GM18907 (cell line): Measurements from ENCODE around the gene ZNF223.

ENCODE experiments used
- ATAC-seq: cut with Tn5 transposase; IDR thresholded peaks from one replicate; pipeline ENCODE4 v1.9.1; 2021; ENCODE audit warnings: mild to moderate bottlenecking, moderate library complexity; ENCODE audit not compliant: unreplicated experiment

The ZNF223 gene

GRCh38 chr19:44051650-44052402, at the start of gene ZNF223:
Gene ZNF223, plus strand, starts transcription at chr19:44052036. Its CDS starts 3,141 bp downstream, at chr19:44055177.
- peak; percentile 72 for ATAC-seq

- ATAC-seq = no peak
Measured at GRCh38 chr19:44002212-44002565, 49.6 kb upstream of the ZNF223 start.

- peak; percentile 90 for ATAC-seq
Measured at GRCh38 chr19:44002566-44003460, 49.0 kb upstream of the ZNF223 start, which contains the start of gene ZNF230. Gene ZNF230, plus strand, starts transcription at chr19:44002957. Its CDS starts 4,122 bp downstream, at chr19:44007079.

GRCh38 chr19:44003461-44004009, 48.3 kb upstream of the ZNF223 start:
- ATAC-seq = no peak

- ATAC-seq = no peak
Measured at GRCh38 chr19:44005973-44006372, 45.9 kb upstream of the ZNF223 start.

- ATAC-seq = no peak
Measured at GRCh38 chr19:44007473-44007872, 44.4 kb upstream of the ZNF223 start.

GRCh38 chr19:44010468-44010867, 41.4 kb upstream of the ZNF223 start:
- no peak for ATAC-seq

GRCh38 chr19:44019498-44019897, 32.3 kb upstream of the ZNF223 start:
- ATAC-seq = no peak

GRCh38 chr19:44021221-44021620, 30.6 kb upstream of the ZNF223 start:
- no peak for ATAC-seq

GRCh38 chr19:44024900-44025216, 27.0 kb upstream of the ZNF223 start:
- no peak for ATAC-seq

GRCh38 chr19:44025217-44025936, 26.5 kb upstream of the ZNF223 start, which contains the start of gene ZNF222:
Gene ZNF222, plus strand, starts transcription at chr19:44025379. Its CDS starts 58 bp downstream, at chr19:44025437.
- ATAC-seq = peak; percentile 93

GRCh38 chr19:44026622-44027021, 25.2 kb upstream of the ZNF223 start:
- ATAC-seq = no peak

- no peak for ATAC-seq
Measured at GRCh38 chr19:44032001-44032610, 19.7 kb upstream of the ZNF223 start.

GRCh38 chr19:44042147-44042546, 9.7 kb upstream of the ZNF223 start:
- no peak for ATAC-seq

GRCh38 chr19:44050740-44051649, 841 bp upstream of the ZNF223 start:
- ATAC-seq = peak; percentile 24

- ATAC-seq = no peak
Measured at GRCh38 chr19:44055870-44056269, 4.0 kb downstream of the ZNF223 start.

- no peak for ATAC-seq
Measured at GRCh38 chr19:44059229-44059628, 7.4 kb downstream of the ZNF223 start.

- ATAC-seq = no peak
Measured at GRCh38 chr19:44061038-44061437, 9.2 kb downstream of the ZNF223 start.

GRCh38 chr19:44066305-44066704, 14.5 kb downstream of the ZNF223 start:
- no peak for ATAC-seq
